Stimulated activated CD8-positive, alpha-beta memory T cell treated with anti-CD3 and anti-CD28 coated beads, Interleukin-12 subunit alpha, Interleukin-12 subunit beta, amount 100 ng/mL, for 1 hour (primary cell): ENCODE results near the gene IWS1.
"Not testable (repeated sequence)": the region's sequence is repeated elsewhere in the genome, so short reads cannot be mapped to it uniquely, and the experiment has no call there.

ENCODE experiments used
- DNase-seq: peaks from one replicate; pipeline ENCODE4 v3.0.0-alpha.2; 2020; ENCODE audit warnings: low read depth

Gene IWS1

GRCh38 chr2:127560931-127561280, 34.6 kb upstream of the IWS1 start:
- no peak for DNase-seq

GRCh38 chr2:127560201-127560930, 34.1 kb upstream of the IWS1 start:
- DNase-seq: no peak

DNA sequence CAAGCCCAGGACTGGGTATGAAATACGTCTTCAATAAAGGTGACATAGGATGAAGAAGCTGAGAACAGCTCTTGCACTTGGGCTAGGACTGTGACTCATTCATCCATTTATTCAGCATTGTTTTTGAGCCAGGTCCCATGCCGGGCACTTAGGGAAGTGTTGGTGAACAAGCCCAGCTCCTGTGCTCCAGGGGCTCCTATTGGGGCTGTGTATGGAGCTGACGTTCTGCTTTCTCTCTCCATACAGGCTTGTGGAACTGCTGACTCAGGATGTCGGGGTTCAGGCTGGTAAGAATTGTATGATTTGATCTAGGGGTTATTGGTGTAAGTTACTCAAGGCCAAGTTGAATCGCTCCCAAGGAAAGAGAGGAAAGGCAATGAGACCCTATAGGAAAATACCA, 33.2 kb upstream of the IWS1 start:
- DNase-seq: no peak

GRCh38 chr2:127558911-127559310, 32.6 kb upstream of the IWS1 start:
- no peak for DNase-seq

- DNase-seq: no peak
Measured at GRCh38 chr2:127552846-127553245, 26.6 kb upstream of the IWS1 start.

- DNase-seq: no peak
Measured at GRCh38 chr2:127552336-127552735, 26.0 kb upstream of the IWS1 start.

DNA sequence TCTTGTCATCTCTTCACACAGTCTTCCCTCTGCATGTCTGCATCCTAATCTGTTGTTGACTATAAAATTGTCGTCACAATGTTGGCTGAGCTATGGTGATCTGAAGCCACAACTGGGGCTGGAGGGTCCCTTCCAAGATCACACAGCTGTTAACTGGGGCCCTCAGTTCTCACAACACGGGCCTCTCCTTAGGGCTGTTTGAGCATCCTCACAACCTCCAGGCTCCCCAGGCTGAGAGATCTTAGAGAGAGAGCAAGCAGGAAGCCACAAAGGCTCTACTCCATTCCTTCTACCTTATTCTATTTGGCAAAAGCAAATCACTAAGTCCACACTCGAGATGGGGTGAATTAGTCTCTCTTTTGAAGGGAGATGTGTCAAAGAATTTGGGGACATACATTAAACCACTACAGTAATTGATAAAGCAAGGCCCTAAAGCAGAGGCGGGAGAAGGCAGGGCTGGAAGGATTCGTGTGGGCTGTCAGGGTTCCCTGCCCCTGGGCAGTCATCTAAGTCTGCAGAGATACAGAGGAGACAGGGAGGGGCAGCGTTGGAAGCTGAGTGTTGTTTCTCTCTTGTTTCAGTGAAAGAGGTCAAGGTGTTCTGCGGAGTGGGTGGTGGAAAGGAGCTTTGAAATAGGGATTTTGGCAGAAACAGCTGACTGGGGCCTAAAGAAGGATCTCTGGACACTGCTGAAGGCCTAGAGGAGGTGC, 25.1 kb upstream of the IWS1 start:
- no peak for DNase-seq

- no peak for DNase-seq
Measured at GRCh38 chr2:127546797-127547196, 20.5 kb upstream of the IWS1 start.

DNA sequence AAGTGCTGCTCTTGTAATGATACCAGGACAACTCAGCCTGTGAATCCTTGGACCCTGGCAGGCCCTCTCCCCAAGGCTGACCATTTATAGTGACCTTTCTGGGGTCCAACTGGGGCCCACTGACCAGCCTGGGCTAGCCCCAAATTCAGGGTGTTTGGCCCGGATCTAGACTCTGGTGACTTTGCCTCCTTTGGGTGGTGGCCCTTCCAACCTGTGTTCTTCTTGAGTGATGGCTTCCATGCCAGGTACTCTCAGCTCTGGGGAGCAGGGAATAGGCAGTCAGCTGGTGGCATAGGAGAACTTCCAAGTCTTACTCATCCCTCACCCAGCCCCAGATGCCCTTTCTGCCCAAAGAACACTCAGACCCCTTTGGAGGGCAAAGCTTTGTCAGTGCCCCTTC, 19.5 kb upstream of the IWS1 start:
- DNase-seq: no peak

- no peak for DNase-seq
Measured at GRCh38 chr2:127545189-127545588, 18.9 kb upstream of the IWS1 start.

DNA sequence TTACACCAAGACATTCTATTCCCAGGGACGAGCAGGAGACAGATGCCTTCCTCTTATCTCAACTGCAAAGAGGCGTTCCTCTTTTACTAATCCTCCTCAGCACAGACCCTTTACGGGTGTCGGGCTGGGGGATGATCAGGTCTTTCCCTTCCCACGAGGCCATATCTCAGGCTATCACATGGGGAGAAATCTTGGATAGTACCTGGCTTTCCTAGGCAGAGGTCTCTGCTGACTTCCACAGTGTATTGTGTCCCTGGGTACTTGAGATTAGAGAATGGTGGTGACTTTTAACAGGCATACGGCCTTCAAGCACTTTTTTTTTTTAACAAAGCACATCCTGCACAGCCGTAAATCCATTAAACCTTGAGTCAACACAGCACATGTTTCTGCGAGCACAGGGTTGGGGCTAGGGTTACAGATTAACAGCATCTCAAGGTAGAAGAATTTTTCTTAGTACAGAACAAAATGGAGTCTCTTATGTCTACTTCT, 16.8 kb upstream of the IWS1 start:
- DNase-seq: not testable (repeated sequence)

- DNase-seq: no peak
Measured at GRCh38 chr2:127542231-127542630, 15.9 kb upstream of the IWS1 start.

DNA sequence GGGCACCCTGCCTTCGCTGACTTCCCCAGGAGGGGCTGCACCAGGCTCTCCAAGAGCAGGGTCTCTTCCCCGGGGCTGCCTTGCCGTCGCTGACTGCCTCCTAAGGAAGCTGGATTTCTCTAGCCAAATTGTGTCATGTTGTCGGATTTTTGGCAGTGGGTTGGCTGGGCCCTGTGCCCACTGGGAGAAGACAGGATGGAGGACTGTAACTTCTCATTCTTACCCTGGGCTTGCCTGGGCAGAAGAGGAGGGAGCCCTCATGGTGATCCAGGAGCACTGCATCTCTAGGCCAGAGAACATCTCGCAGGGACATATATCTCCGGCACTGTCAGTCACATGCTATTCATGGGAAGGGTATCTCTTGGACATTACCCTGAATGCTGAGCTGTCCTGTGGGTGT, 15.5 kb upstream of the IWS1 start:
- DNase-seq: no peak

DNA sequence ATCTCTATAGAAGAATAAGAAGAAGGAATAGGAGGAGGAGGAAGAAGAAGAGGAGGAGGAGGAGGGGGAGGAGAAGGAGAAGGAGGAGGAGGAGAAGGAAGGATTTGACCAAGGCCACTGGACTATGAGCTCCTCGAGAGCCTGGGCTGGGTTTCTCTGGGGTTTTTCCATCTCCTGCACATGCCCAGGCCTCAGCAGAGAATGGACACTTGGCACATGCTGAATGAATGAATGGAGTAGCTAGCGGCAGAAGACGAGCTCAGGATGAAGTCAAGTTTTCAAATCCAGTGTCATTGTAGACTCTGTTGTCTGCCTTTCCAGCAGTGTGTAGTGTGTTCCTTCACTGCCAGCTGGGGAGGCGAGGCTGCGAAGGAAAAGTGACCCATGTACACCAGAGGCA, 11.4 kb upstream of the IWS1 start:
- no peak for DNase-seq

DNA sequence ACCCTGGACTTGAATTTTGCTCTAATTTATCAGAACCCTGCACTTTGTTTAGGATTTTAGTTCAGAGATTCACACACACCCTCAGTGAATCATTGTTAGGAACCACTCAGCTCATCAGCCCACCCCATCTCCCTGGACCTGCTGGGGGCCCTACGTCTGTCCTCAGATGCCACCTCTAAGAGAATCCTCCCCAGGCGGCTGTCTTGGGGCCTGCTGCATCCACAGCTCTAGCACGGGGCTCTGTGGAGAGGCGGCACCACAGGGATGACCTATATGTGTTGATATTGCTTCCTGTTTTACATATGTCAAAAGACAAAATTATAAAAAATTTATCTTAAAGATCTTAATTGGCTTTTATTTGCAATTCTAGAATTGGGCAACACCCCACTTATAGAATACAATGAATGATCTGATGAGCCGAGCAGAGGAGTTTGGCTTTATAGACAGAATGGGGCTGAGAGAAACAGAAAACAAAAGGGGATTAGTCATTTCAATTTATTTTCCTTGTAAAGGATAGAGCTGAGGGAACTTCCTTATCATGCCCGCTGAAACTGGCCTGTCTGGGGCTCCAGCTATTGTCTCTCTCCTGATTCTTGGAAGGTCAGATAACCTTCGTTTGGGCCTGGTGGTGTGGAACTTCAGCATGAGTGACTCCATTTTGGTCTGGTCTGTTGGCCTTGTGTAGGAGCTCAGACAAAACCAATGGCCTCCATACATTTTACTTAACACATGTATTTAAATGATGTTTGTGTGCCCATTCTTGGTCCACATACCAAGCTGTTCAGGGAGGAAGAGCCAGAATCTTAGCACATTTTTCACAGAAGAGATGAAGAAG, 10.6 kb upstream of the IWS1 start:
- no peak for DNase-seq

- no peak for DNase-seq
Measured at GRCh38 chr2:127535918-127536317, 9.6 kb upstream of the IWS1 start.

DNA sequence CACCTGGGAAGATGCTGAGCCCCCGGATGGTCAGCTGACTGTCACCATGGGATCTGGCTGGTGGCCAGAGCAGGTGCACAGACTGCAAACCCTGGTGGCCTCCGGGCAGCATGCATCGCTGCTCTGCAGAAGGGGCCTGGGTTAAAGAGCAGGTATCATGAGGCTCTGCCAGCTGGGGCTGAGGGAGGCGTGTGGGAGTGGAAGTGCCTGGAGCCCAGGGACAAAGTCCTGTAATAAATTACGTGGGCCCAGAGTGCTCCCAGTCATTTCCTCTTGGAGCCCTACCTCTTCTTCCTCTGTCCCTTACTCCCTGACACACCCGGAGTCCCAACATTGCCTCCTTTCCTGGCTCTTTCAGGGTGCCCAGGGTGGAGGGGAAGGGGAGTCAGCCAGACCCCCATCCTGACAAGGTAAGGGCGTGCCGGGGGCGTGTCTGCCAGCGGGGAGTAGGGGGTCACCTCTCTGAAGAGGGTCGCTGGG, 9.2 kb upstream of the IWS1 start, which contains the start of gene MYO7B:
Gene MYO7B (plus strand): TSS at position 262 of the 480 bp plus-strand sequence. CDS start 24,040 bp downstream, outside the sequence.
- DNase-seq: no peak

GRCh38 chr2:127532296-127532695, 6.0 kb upstream of the IWS1 start:
- no peak for DNase-seq

GRCh38 chr2:127531221-127531648, 4.9 kb upstream of the IWS1 start:
- DNase-seq: no peak

DNA sequence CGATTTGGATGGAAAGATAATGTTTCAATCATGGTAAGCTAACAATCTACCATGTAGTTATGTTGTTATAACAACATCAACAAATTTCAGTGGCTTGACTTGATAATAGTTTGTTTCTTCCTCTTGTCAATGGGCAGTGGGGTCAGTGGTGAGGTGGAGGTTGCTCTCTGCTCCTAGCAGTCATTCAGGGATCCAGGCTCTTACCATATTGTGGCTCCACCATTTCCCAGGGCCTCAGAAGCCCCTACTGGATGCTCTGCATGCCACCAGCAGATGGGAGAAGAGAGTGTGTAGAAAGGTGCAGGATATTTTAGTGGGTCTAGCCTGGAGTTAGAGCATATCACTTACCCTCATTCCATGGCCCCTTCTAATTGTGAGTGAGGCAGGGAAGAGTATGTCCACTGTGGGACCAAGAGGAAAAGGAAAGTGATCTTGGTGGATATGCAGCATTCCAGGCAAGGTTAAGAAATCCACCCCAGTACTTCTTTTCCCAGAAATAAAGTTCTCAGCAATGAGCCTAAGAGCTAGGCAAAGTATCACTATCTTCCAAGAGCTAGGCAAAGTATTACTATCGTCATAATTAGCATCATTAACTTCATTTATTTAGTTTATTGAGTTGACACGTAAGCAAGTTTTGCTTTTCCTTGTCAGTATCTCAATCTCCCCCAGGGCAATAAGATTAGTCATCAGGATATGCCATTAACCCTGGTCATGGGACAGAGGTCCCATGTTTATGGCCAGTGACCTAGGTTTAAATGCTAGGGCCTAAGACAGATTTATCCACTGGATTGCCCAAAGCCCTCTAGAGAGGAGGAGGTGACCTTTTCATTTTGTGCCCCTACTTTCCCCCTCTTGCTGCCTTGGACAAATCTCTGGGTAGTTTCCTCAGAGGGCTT, 4.2 kb upstream of the IWS1 start:
- DNase-seq: no peak

- not testable (repeated sequence) for DNase-seq
Measured at GRCh38 chr2:127529416-127529815, 3.1 kb upstream of the IWS1 start.
